HG03139 (cell line): ENCODE results near the gene WDR4.
"Not testable (repeated sequence)": the region's sequence is repeated elsewhere in the genome, so short reads cannot be mapped to it uniquely, and the experiment has no call there.

Experiments
- ATAC-seq: cut with Tn5 transposase; IDR thresholded peaks from one replicate; pipeline ENCODE4 v1.9.1; 2021; ENCODE audit not compliant: unreplicated experiment

Gene WDR4

DNA sequence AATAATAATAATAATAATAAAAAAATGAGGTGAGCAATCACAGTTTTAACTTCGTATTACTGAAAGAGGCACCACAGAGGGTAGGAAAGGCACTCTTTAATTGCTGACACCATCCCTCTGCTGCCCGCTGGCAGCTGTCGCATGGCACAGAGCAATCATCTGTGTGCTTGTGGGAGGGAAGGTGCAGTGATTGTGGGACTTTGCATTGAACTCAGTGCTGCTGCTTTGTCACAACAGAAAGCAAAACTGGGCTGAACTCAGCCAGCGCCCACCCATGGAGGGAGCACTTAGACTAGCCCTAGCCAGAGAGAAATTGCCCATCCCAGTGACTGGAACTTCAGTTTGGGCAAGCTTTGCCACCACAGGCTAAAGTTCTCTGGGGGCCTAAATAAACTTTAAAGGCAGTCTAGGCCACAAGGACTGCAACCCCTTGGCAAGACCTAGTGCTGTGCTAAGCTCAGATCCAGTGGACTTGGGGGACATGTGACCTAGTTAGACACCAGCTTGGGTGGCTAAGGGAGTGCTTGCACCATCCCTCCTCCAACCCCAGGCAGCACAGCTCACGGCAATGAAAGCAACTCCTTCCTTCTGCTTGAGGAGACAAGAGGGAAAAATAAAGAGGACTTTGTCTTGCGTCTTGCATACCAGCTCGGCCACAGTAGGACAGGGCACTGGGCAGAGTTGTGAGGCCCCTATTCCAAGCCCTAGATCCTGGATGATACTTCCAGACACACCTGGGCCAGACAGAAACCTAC is 59.3 kb downstream of the WDR4 start:
- no peak for ATAC-seq

DNA sequence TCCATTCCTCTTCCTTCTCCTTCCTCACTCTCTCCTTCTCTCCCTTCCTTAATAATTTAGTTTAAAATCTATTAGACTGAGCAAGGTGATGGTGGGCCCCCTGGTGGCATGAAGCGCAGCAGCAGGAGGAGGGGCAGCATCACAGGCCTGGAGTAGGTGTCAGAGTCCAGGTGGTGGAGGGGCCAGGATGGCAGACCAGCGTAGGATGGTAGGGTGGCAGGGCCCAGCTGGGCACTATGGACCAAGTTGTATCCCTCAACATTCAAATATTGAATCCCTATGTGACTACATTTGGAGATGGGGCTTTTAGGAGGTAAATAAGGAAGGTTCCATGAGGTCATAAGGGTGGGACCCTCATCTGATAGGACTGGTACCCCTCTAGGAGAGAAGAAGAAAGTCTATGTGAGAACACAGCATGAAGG is 61.0 kb downstream of the WDR4 start:
- no peak for ATAC-seq

DNA sequence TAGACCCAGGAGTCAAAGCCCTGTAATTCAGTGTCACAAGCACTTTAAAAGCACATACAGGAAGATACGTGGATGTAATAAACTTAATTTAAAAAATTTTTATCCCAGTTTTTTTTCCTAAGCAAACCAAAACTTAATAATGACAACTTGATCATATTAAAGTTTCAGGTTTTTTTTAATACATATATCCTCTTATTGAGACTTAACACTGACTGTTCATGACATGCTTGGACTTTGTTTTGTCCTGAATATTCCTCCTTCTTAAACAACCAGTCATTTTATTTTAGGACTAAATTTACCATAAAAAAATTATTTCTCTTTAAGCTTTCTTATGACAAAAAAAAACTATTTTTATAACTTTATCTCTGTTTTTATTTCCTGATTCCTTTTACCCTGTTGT is 64.1 kb downstream of the WDR4 start:
- no peak for ATAC-seq

DNA sequence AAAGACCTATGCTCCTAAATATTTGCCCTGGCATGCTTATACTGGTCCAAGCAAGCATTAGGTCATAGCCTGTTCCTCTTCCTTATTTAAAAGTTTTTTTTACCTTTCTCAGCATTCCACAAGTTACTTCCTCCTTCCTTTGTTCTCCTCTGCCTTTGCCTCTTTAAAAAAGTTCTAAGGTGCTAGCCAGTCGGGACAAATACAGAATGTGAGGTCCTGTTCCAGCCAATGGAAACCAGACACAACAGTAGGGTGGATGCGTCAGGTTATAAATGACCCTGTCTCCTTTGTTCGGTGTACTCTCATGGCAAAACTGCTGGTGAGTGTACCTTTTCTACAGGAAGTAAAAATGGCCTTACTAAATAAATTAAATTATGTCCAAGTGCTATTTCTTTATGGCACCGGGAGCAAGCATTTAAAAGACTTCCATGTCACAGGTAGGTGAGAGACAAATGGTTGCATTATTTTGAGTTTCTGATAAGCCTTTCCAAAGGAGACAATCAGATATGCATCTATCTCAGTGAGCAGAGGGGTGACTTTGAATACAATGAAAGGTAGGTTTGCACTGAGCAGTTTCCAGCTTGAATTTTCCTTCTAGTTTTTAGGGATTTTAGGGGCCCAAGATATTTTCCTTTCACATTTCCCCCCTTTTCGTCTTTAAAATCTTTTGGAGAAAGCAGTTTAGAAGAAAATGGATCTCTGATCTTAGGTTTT is 66.7 kb downstream of the WDR4 start:
- not testable (repeated sequence) for ATAC-seq

DNA sequence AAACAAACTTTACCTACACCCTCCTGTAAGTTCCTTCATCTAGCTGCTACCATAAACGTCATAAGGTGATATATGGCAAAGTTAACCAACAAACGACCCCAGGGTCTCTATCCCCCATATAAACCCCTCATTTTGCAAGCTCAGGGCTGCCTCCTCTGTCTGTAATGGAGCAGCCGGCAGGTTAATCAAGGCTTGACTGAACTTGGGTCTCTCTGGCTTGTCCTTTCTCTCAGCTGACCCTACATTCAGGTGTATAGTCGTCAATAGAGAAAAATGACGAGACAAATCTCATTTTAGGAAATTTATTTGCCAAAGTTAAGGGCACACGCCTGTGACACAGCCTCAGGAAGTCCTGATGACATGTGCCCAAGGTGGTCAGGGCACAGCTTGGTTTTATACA is 67.4 kb downstream of the WDR4 start:
- ATAC-seq, result no peak

DNA sequence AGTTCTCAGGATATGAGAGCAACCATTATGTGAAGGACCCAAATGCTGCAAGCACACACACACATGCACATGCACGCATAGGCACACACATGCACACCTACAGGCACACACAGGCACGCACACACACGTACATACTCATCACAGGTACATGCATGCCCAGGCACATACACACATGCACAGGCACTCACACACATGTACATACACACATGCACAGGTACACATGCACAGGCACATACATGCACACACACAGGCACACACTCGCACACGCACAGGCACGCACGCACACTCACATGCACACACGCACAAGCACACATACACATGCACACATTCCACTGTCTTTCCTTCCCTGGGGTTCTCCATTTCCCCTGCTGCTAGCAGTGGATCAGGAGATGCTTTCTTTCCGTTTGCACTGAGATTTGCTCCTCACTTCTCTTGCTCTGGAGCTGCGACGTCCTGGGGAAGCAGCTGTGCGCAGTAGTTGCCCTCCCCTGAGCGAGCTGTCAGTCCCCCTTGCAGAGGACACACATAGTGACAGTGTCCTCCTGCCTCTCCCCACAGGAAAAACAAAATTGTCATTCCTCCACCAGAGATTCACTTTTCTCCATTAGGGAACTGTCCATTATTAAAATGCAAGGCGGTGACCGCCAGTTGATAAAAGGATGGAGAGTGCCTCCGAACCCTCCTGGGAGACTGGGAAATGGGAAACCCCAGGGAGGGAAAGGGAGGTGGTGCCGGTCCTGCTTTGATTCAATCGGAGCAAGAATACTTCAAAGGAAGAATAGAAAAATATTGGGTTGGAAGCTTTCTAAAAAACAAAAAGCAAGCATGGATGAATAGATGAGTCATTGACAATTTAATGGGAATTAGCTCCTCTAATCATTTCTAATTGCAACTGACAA is 69.5 kb downstream of the WDR4 start:
- no peak for ATAC-seq

DNA sequence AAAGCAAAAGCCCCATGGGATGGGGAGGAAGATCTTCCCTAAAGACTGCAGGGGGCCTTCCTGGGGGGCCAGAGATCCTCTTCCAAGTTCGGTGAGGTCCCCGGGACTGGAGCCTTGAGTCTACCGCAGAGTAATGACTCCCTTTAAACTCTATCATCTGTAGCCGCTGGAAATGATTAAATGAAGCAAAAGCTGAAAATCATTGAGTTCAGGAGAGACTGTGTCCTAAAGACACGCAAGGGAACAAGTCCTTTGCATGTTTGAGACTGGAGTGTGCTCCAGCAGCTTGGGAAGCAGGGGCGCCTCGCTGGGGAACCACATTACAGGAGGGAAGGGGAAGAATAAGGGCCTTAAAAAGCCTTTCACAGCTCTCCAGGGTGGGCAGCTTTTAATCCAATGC is 70.2 kb downstream of the WDR4 start:
- ATAC-seq, result no peak

DNA sequence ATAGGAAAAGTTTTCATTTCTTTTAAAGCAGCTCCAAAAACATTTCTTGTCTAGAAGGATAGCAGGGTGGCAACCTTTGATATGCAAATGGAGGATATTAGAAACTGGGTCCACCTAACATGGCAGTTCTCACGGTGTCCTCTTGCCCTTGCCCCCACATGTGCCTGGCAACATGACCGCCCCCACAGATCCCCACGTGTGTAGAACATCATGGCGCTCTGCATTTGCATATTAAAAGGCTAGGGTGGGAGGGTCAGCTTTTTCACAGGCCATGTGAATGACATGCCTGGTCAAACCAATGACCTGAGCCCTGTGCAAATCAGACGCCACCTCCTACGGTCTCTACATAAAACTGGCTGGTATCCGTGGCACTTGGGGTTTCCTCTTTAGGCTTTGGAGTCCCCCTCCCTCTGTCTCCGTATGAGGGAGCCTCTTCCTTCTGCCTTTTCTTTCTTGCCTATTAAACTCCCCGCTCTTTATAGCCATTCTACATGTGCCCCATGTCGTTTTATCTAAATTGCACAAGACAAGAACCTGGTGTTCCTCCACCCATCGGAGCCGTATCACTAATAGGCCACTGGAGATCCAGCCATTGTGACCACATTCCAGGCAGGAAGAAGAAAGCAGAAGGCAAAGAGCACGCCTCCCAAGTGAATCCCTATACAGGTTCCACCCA is 71.3 kb downstream of the WDR4 start:
- no peak for ATAC-seq

DNA sequence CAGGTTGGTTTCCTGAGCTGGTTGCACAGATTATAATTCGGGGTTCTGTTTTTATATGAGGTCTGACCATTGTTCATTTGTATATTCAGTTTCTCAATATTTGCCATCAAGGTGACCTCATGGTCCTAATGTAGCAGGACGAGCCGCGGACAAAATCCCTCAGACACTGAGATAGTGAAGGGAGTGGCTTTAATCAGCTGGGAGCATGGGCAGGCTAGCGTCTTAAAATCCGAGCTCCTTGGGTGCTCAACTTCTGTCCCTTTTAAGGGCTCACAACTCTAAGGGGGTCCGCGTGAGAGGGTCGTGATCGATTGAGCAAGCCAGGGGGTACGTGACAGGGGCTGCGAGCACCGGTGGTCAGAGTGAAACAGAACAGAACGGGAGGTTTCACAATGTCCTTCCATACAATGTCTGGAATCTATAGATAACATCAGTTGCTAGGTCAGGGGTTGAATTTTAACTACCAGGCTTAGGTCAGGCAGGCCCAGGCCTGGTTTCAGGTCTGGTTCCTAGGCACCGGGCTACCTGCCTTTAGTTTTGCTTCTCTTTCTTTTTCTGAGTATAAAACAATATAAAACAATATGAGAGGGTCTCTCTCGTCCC is 71.9 kb downstream of the WDR4 start:
- ATAC-seq, result not testable (repeated sequence)

DNA sequence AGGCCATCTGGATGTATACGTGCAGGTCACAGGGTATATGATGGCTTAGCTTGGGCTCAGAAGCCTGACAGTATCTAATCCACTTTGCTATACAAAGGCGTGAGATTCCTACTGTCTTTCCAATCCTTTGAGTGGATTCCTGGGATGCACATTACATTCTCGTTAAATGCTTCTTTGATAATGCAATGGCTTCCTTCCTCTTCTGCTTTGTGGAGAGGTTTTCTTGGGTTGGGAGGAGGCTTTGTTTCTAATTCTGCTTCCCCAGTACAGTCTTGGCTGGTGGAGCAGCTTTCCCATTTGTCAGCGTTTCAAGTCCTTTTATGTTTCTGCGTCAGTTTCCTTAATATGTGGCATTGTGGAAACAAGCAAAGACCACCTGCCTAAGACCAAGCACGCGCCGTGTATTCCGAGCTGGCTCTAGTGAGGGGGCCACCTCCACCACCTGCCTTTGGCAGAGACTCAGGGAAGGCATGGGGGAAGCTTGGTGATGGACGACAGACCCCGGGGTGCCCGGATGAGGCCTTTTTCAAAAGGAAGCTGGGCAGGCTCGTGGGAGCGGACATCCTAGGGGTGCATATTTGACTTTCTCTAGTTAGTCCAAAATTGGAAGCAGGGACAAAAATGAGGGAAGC is 72.7 kb downstream of the WDR4 start:
- no peak for ATAC-seq

DNA sequence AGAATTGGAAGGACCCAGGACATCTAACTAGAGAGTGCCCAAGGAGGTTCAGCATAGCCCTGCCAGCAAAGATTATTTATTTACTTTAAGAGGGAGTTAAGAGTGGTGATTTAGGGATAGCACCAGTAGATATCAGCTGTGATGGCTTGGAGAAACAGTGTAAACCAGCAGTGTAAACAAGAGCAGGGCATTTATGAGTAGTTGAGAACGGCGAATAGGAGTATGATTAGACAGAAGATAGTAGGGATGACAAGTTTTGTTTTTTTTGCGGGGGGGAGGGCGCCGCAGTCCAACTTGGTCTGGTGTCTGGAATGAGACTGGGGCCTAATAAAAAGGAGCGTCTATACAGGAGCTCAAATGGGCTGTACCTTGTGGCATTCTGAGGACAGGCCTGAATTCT is 77.7 kb downstream of the WDR4 start:
- not testable (repeated sequence) for ATAC-seq

DNA sequence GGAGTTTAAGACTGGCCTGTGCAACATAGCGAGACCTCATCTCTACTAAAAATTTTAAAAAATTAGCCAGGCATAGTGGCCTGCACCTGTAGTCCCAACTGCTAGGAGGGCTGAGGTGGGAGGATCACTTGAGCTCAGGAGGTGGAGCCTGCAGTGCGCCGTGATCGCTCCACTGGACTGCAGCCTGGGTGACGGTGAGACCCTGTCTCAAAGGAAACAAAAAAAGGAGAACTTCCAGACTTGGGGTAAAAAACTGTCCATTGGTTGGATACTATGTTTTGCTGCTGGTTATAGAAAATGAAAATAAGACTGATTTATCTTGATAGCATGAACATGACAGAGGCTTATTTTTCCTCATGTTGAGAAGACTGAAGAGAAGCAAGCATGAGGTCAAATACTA is 79.4 kb downstream of the WDR4 start:
- ATAC-seq, result no peak

DNA sequence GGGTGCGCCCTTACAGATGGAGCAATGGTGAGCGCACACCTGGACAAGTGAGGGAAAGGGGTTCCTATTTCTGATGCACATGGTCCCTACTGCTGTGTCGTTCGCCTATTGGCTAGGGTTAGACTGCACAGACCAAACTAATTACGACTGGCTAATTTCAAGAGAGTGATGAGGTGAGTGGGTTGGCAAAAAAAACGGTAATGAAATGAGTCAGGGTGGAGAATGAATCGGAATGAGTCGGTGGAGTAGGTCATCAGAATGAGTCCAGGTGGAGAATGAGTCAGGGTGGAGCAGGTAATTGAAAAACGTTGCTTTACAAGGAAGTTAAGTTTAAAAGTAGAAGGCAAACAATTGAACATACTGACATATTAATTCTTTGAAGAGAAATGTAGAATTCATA is 79.8 kb downstream of the WDR4 start:
- no peak for ATAC-seq
